Panc1 (cell line): ENCODE measurements around the gene PDPK1. TPM values are rescaled to one million over a fixed set of nuclear protein-coding genes. Genes with fewer than 3 reads are reported as not detected.

ENCODE experiments used
- ATAC-seq: fragments of 200-7000 bp; cut with Tn5 transposase; 2 replicates; pipeline ENCODE4 v1.9.1; 2020; ENCODE audit warnings: mild to moderate bottlenecking, moderate library complexity
- BruUV-seq: library from RNA; stranded (reverse); fragments of 400-500 nt; replicated peaks from 2 replicates; lab custom pipeline; 2021; lab: Mats Ljungman, UMichigan
- CTCF ChIA-PET: fragments of 300-600 bp; sonication (Branson Sonifier 250); formaldehyde crosslinking; loops from one replicate; lab custom pipeline; 2022; ENCODE audit warnings: antibody characterized with exemption; lab: Charles Lee
- POLR2A ChIA-PET: fragments of 300-600 bp; sonication (Branson Sonifier 250); formaldehyde crosslinking; loops from one replicate; lab custom pipeline; 2022; ENCODE audit warnings: antibody characterized with exemption; lab: Charles Lee
- DNase-seq: peaks from one replicate; pipeline ENCODE4 v3.0.0-alpha.2; 2010; ENCODE audit warnings: low read depth, low spot score
- H3K27ac ChIP-seq: 2 replicates; pipeline ENCODE4 v1.5.1; 2011; ENCODE audit warnings: mild to moderate bottlenecking, low read length, inconsistent platforms
- H3K27me3 ChIP-seq: fragments of 200-500 bp; sonication (Bioruptor generic); 2 replicates; pipeline ENCODE4 v1.6.0; 2014; ENCODE audit warnings: low read length, inconsistent platforms; ENCODE audit not compliant: control insufficient read depth, insufficient read depth
- H3K36me3 ChIP-seq: fragments of 200-500 bp; sonication (Bioruptor generic); 2 replicates; pipeline ENCODE4 v1.5.1; 2014; ENCODE audit warnings: inconsistent platforms, mild to moderate bottlenecking, low read length, moderate library complexity; ENCODE audit not compliant: control insufficient read depth, insufficient read depth
- H3K4me1 ChIP-seq: 2 replicates; pipeline ENCODE4 v1.5.1; 2011; ENCODE audit warnings: inconsistent platforms, mild to moderate bottlenecking, low read length, moderate library complexity; ENCODE audit not compliant: control insufficient read depth, insufficient read depth
- H3K4me3 ChIP-seq, 2 experiments: 2 replicates each; pipeline ENCODE4 v1.5.1; 2011 to 2012; ENCODE audit warnings: low read depth in 2 of 2, low read length in 2 of 2, mild to moderate bottlenecking in 2 of 2, inconsistent platforms in 1 of 2, moderate library complexity in 1 of 2
- H3K9me3 ChIP-seq: fragments of 200-500 bp; sonication (Bioruptor generic); 2 replicates; pipeline ENCODE4 v1.5.1; 2014; ENCODE audit warnings: low read depth, mild to moderate bottlenecking, inconsistent platforms, low read length, moderate library complexity; ENCODE audit not compliant: control insufficient read depth, insufficient read depth
- CTCF ChIP-seq: fragments of 450-650 bp; IDR thresholded peaks from 2 replicates; pipeline ENCODE4 v1.5.1; 2017; ENCODE audit warnings: mild to moderate bottlenecking
- POLR2AphosphoS5 ChIP-seq: IDR thresholded peaks from 2 replicates; pipeline ENCODE4 v1.6.1; 2012; ENCODE audit warnings: mild to moderate bottlenecking, low read depth, low read length, moderate library complexity
- REST ChIP-seq, 2 experiments: IDR thresholded peaks; 2 replicates each; pipeline ENCODE4 v1.6.1; 2011 to 2012; ENCODE audit warnings: low read depth in 2 of 2, control low read depth in 1 of 2, low read length in 1 of 2, mild to moderate bottlenecking in 1 of 2, moderate library complexity in 1 of 2; ENCODE audit not compliant: insufficient read depth in 1 of 2
- SIN3A ChIP-seq: IDR thresholded peaks from 2 replicates; pipeline ENCODE4 v1.6.1; 2012; ENCODE audit warnings: low read depth, mild to moderate bottlenecking, low read length, moderate library complexity, borderline replicate concordance; ENCODE audit not compliant: insufficient read depth
- TCF7L2 ChIP-seq: IDR thresholded peaks from 2 replicates; pipeline ENCODE4 v1.6.1; 2011; ENCODE audit warnings: mild to moderate bottlenecking, low read depth, low read length, inconsistent platforms
- in situ Hi-C: cut with HindIII; loops from 2 replicates; pipeline ENCODE4 v1.10.0; 2016; ENCODE audit warnings: low sequenced_read_pairs, low pct_unique_long_range_greater_than_20kb
- intact Hi-C: fragments of 100-400 bp; cut with micrococcal nuclease; formaldehyde crosslinking; loops from one replicate; pipeline ENCODE4 v1.10.0; 2022; ENCODE audit not compliant: unreplicated experiment
- total RNA-seq: library from RNA; stranded (reverse); gene quantifications from one replicate; pipeline ENCODE4 v1.2.1, GENCODE V29; 2021; ENCODE audit not compliant: unreplicated experiment

The PDPK1 gene
- total RNA-seq, 1 experiment from 2014 or later, result 43.2 TPM

GRCh38 chr16:2497116-2497630 is 40.6 kb upstream of the PDPK1 start:
- DNase-seq, result no peak
- H3K4me1 ChIP-seq, result peaks cover 14% of the 10 kb centered on the region
- H3K36me3 ChIP-seq, result no peaks in the 10 kb centered on the region
- POLR2A ChIA-PET, result no interaction called here
- no peak for TF ChIP-seq SIN3A
- TF ChIP-seq POLR2AphosphoS5, result no peak
- TF ChIP-seq REST (IDR thresholded peaks at IDR 0.05; ENCODE audit: insufficient read depth in 1 of 2, low read depth in 2 of 2, low read length in 1 of 2), result no peak
- TF ChIP-seq TCF7L2, result no peak
- TF ChIP-seq CTCF, result no peak
- H3K4me3 ChIP-seq, result no peak overlapping the region
- no peaks in the 10 kb centered on the region for H3K9me3 ChIP-seq
- CTCF ChIA-PET, result no interaction called here
- BruUV-seq, result no TSS peak
- no peaks in the 10 kb centered on the region for H3K27me3 ChIP-seq
- H3K27ac ChIP-seq, result no peak overlapping the region
- no peak for ATAC-seq
- in situ Hi-C loops, result no loop called here
- intact Hi-C loops, result no loop called here

GRCh38 chr16:2497695-2498484 is 39.9 kb upstream of the PDPK1 start:
- ChIA-PET POLR2A (no interaction called here), CTCF (no interaction called here)
- Histone ChIP-seq H3K4me1 (peaks cover 21% of the 10 kb centered on the region), H3K27me3 (no peaks in the 10 kb centered on the region), H3K9me3 (no peaks in the 10 kb centered on the region), H3K36me3 (no peaks in the 10 kb centered on the region), H3K4me3 (no peak overlapping the region), H3K27ac (no peak overlapping the region)
- no peak for ATAC-seq
- no peak for DNase-seq
- no TSS peak for BruUV-seq
- no peak for TF ChIP-seq TCF7L2
- TF ChIP-seq POLR2AphosphoS5, result no peak
- no peak for TF ChIP-seq REST (IDR thresholded peaks at IDR 0.05; ENCODE audit: insufficient read depth in 1 of 2, low read depth in 2 of 2, low read length in 1 of 2)
- TF ChIP-seq SIN3A, result no peak
- TF ChIP-seq CTCF, result no peak
- in situ Hi-C loops, result no loop called here
- intact Hi-C loops, result no loop called here
